Measurements from ENCODE around the gene SLC35F2.

DNA sequence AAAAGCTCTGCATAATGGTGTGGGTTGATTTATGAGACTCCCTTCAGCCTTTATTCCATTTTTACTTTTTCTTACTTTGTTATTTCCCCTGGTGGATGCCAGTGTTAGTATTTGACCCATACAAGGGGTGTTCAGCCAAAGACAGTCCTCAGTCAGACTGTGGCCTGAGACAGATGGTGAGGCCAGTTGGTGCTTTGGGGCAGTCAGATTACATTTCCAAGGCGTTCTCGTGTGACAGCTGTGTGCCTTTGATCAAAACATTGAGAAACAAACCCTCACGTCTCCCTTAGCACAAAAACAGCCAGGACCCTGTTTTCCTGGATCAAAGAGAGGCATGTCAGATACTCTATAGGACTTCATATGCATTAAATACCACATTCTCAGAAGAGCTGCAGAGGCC lies 115.4 kb downstream of the SLC35F2 start:
- TF ChIP-seq MYC (CRISPR knock-in tag; IDR thresholded peaks at IDR 0.05; ENCODE audit: borderline replicate concordance): no peak
- no peak for TF ChIP-seq ZNF331 (CRISPR knock-in tag; IDR thresholded peaks at IDR 0.05)

Measured in HepG2 (cell line).